NCI-H187 (cell line): ENCODE results near the gene TP53I13.
A peak's percentile ranks its signal among the peaks of the same experiment; 100 is the strongest.
"Not testable (repeated sequence)": the region's sequence is repeated elsewhere in the genome, so short reads cannot be mapped to it uniquely, and the experiment has no call there.

ENCODE experiments used
- DNase-seq, 2 experiments: peaks; one replicate each; lab custom pipeline; 2025; lab: John Stamatoyannopoulos, UW

The TP53I13 gene

GRCh38 chr17:29568331-29569244 lies at the start of gene TP53I13:
TP53I13 (plus strand) TSS chr17:29568701; CDS start chr17:29568759, 58 bp downstream.
- peak in 1 of 2 experiments; percentile 25 for DNase-seq

GRCh38 chr17:29524692-29525091 lies 43.8 kb upstream of the TP53I13 start:
- DNase-seq, result no peak

GRCh38 chr17:29526322-29526721 lies 42.2 kb upstream of the TP53I13 start:
- DNase-seq, result no peak

GRCh38 chr17:29533976-29534375 lies 34.5 kb upstream of the TP53I13 start:
- DNase-seq, result no peak

- DNase-seq, result no peak
Observed at GRCh38 chr17:29544066-29544465, 24.4 kb upstream of the TP53I13 start.

- DNase-seq, result no peak
Observed at GRCh38 chr17:29546085-29546484, 22.4 kb upstream of the TP53I13 start.

- no peak for DNase-seq
Observed at GRCh38 chr17:29546830-29547229, 21.7 kb upstream of the TP53I13 start.

- no peak for DNase-seq
Observed at GRCh38 chr17:29549177-29549923, 19.2 kb upstream of the TP53I13 start.

- no peak for DNase-seq
Observed at GRCh38 chr17:29555840-29556239, 12.7 kb upstream of the TP53I13 start.

GRCh38 chr17:29557085-29557738 lies 11.3 kb upstream of the TP53I13 start:
- DNase-seq, result no peak

- no peak for DNase-seq
Observed at GRCh38 chr17:29557739-29558116, 10.8 kb upstream of the TP53I13 start.

- DNase-seq, result not testable (repeated sequence)
Observed at GRCh38 chr17:29558139-29558538, 10.4 kb upstream of the TP53I13 start.

- no peak for DNase-seq
Observed at GRCh38 chr17:29559640-29560039, 8.9 kb upstream of the TP53I13 start.

- no peak for DNase-seq
Observed at GRCh38 chr17:29560316-29560715, 8.2 kb upstream of the TP53I13 start.

GRCh38 chr17:29561554-29562517 lies 6.7 kb upstream of the TP53I13 start:
- no peak for DNase-seq

GRCh38 chr17:29562615-29563014 lies 5.9 kb upstream of the TP53I13 start:
- no peak for DNase-seq

GRCh38 chr17:29563816-29564215 lies 4.7 kb upstream of the TP53I13 start:
- DNase-seq, result no peak

GRCh38 chr17:29565643-29566472 lies 2.6 kb upstream of the TP53I13 start:
- DNase-seq, result peak; percentile 51 to 59

GRCh38 chr17:29566473-29567303 lies 1.8 kb upstream of the TP53I13 start, which contains the start of gene ABHD15:
ABHD15 (minus strand) TSS chr17:29567037; CDS start chr17:29566966, 71 bp downstream.
- no peak for DNase-seq

- DNase-seq, result no peak
Observed at GRCh38 chr17:29567304-29567553, 1.3 kb upstream of the TP53I13 start.
